HepG2 (cell line): ENCODE measurements around the gene CD300LF. TPM values are rescaled to one million over a fixed set of nuclear protein-coding genes. Genes with fewer than 3 reads are reported as not detected.
A peak's percentile ranks its signal among the peaks of the same experiment; 100 is the strongest.

Experiments
- ARNTL ChIP-seq: sonication (generic); formaldehyde crosslinking; IDR thresholded peaks from 2 replicates; pipeline ENCODE4 v1.4.0; 2020; ENCODE audit warnings: mild to moderate bottlenecking, missing genetic modification reagents
- BORCS8-MEF2B ChIP-seq: sonication (generic); formaldehyde crosslinking; IDR thresholded peaks from 2 replicates; pipeline ENCODE4 v1.8.0; 2022; ENCODE audit warnings: mild to moderate bottlenecking, missing genetic modification reagents
- DBP ChIP-seq: sonication (generic); formaldehyde crosslinking; IDR thresholded peaks from 2 replicates; pipeline ENCODE4 v1.4.0; 2020; ENCODE audit warnings: missing genetic modification reagents; ENCODE audit errors: not compliant biosample characterization
- DPF2 ChIP-seq: sonication (generic); formaldehyde crosslinking; IDR thresholded peaks from 2 replicates; pipeline ENCODE4 v1.4.0; 2020; ENCODE audit warnings: mild to moderate bottlenecking, low read depth, missing genetic modification reagents, borderline replicate concordance
- HINFP ChIP-seq: sonication (generic); formaldehyde crosslinking; IDR thresholded peaks from 2 replicates; pipeline ENCODE4 v1.4.0; 2020; ENCODE audit warnings: low read depth, mild to moderate bottlenecking, missing genetic modification reagents
- LBX2 ChIP-seq: sonication (generic); formaldehyde crosslinking; IDR thresholded peaks from 2 replicates; pipeline ENCODE4 v1.5.0; 2020; ENCODE audit warnings: missing genetic modification reagents, mild to moderate bottlenecking, borderline replicate concordance
- MAX ChIP-seq: IDR thresholded peaks from 2 replicates; pipeline ENCODE4 v1.6.1; 2012; ENCODE audit warnings: inconsistent platforms
- NFATC3 ChIP-seq: sonication (generic); formaldehyde crosslinking; IDR thresholded peaks from 2 replicates; pipeline ENCODE4 v1.5.1; 2020; ENCODE audit warnings: mild to moderate bottlenecking, missing genetic modification reagents
- PITX1 ChIP-seq: sonication (generic); formaldehyde crosslinking; IDR thresholded peaks from 2 replicates; pipeline ENCODE4 v1.5.1; 2020; ENCODE audit warnings: mild to moderate bottlenecking, missing genetic modification reagents
- RBAK ChIP-seq: sonication (generic); formaldehyde crosslinking; IDR thresholded peaks from 2 replicates; pipeline ENCODE4 v1.5.1; 2020; ENCODE audit warnings: mild to moderate bottlenecking, missing genetic modification reagents
- SMC3 ChIP-seq: IDR thresholded peaks from 2 replicates; pipeline ENCODE4 v1.6.1; 2011; ENCODE audit warnings: low read length, improper control_type of control experiment
- SRSF9 ChIP-seq: fragments of 200-400 bp; formaldehyde crosslinking; IDR thresholded peaks from 2 replicates; pipeline ENCODE4 v1.6.1; 2018; ENCODE audit warnings: borderline replicate concordance, mild to moderate bottlenecking, low read depth, low read length; ENCODE audit not compliant: insufficient read depth, poor library complexity, severe bottlenecking
- SSRP1 ChIP-seq: IDR thresholded peaks from 2 replicates; pipeline ENCODE4 v1.6.1; 2016; ENCODE audit warnings: control low read depth
- SYNCRIP ChIP-seq: fragments of 200-400 bp; formaldehyde crosslinking; IDR thresholded peaks from 2 replicates; pipeline ENCODE4 v1.6.1; 2018; ENCODE audit warnings: mild to moderate bottlenecking, low read depth, low read length; ENCODE audit not compliant: insufficient read depth
- TBL1XR1 ChIP-seq: fragments of 150-350 bp; IDR thresholded peaks from 2 replicates; pipeline ENCODE4 v1.6.1; 2014; ENCODE audit warnings: borderline replicate concordance, low read length; ENCODE audit not compliant: partially characterized antibody
- ZBTB21 ChIP-seq: sonication (generic); formaldehyde crosslinking; IDR thresholded peaks from 2 replicates; pipeline ENCODE4 v1.4.0; 2020; ENCODE audit warnings: missing genetic modification reagents
- ZFP1 ChIP-seq: IDR thresholded peaks from 2 replicates; pipeline ENCODE4 v1.6.1; 2016
- ZMYM2 ChIP-seq: sonication (generic); formaldehyde crosslinking; IDR thresholded peaks from 2 replicates; pipeline ENCODE4 v1.8.0; 2022; ENCODE audit warnings: mild to moderate bottlenecking, missing genetic modification reagents
- ZNF552 ChIP-seq: sonication (generic); formaldehyde crosslinking; IDR thresholded peaks from 2 replicates; pipeline ENCODE4 v1.9.0; 2022; ENCODE audit warnings: missing genetic modification reagents, mild to moderate bottlenecking, borderline replicate concordance
- ZNF574 ChIP-seq: sonication (generic); formaldehyde crosslinking; IDR thresholded peaks from 2 replicates; pipeline ENCODE4 v1.4.0; 2020; ENCODE audit warnings: missing genetic modification reagents
- ZNF704 ChIP-seq: sonication (generic); formaldehyde crosslinking; IDR thresholded peaks from 2 replicates; pipeline ENCODE4 v1.8.1; 2023; ENCODE audit warnings: mild to moderate bottlenecking, inconsistent platforms, moderate library complexity, missing genetic modification reagents, borderline replicate concordance
- ZNF777 ChIP-seq: sonication (generic); formaldehyde crosslinking; IDR thresholded peaks from 2 replicates; pipeline ENCODE4 v1.4.0; 2020; ENCODE audit warnings: missing genetic modification reagents
- ZNF83 ChIP-seq: sonication (generic); formaldehyde crosslinking; IDR thresholded peaks from 2 replicates; pipeline ENCODE4 v1.4.0; 2020; ENCODE audit warnings: missing genetic modification reagents, mild to moderate bottlenecking, borderline replicate concordance
- polyA plus RNA-seq, 8 experiments: library from polyadenylated mRNA; depleted of rRNA in 3 of 8; stranded (reverse) in 7 of 8; unstranded in 1 of 8; fragments of >200 nt; fragmentation: Illumina TruSeq in 4 of 8; extraction: Trizol in 4 of 8; gene quantifications; 2 replicates each; pipeline versions ENCODE4 v1.2.1 to v1.2.3, GENCODE V29; 2011 to 2016; ENCODE audit warnings: low read depth in 4 of 8, missing spikeins in 1 of 8, mixed read lengths in 1 of 8; ENCODE audit not compliant: insufficient read depth in 1 of 8
- total RNA-seq, 5 experiments: library from RNA; depleted of rRNA; stranded (reverse); fragments of >200 nt; fragmentation: Illumina TruSeq; extraction: Trizol; gene quantifications; 2 replicates each; pipeline ENCODE4 v1.2.3, GENCODE V29; 2016; ENCODE audit warnings: low read depth in 1 of 5

CD300LF gene
- total and polyA plus RNA-seq, 2 of the 13 experiments (the other 11 are each of a cell fraction or from before 2014, with no cell fraction given) = not detected

GRCh38 chr17:74736513-74737298, 24.0 kb upstream of the CD300LF start, which contains the start of gene RAB37 (continued):
- TF ChIP-seq DBP (CRISPR knock-in tag) (no peak), SSRP1 (CRISPR knock-in tag) (no peak), DPF2 (CRISPR knock-in tag) (peak; percentile 58), PITX1 (CRISPR knock-in tag) (peak; percentile 82; the same call in 1 of the 2 replicates), ZNF83 (no peak), SYNCRIP (no peak), ARNTL (CRISPR knock-in tag) (peak; percentile 96), ZFP1 (peak; percentile 88; the same call in 1 of the 2 replicates), BORCS8-MEF2B (CRISPR knock-in tag) (peak; percentile 73), NFATC3 (no peak), ZMYM2 (CRISPR knock-in tag) (peak; percentile 94), ZNF777 (peak; percentile 100), HINFP (peak; percentile 87), MAX (peak; percentile 97), LBX2 (CRISPR knock-in tag) (no peak), SRSF9 (no peak), ZNF552 (no peak; the same call in 1 of the 2 replicates), ZNF574 (peak; percentile 87), ZBTB21 (CRISPR knock-in tag) (no peak), TBL1XR1 (peak; percentile 66), SMC3 (no peak; the same call in 1 of the 2 replicates), ZNF704 (CRISPR knock-in tag) (peak; percentile 33; the same call in 1 of the 2 replicates), RBAK (CRISPR knock-in tag) (no peak; the same call in 1 of the 2 replicates)
